Measurements from ENCODE around the gene TAF6L. TPM values are rescaled to one million over a fixed set of nuclear protein-coding genes. Genes with fewer than 3 reads are reported as not detected.

TAF6L gene
- total and polyA plus RNA-seq, 10 donors = 11.9 to 37.5 (median 22.4) TPM

GRCh38 chr11:62752994-62753735 is 18.0 kb upstream of the TAF6L start:
- H3K4me3 ChIP-seq = peak overlapping the region; percentile 58 to 80 (median 65)
- intact Hi-C loops (cut with DNase I; ENCODE audit: low total_unique reads) = no loop called here
- H3K36me3 ChIP-seq = peaks cover 0 to 40% (median 10%) of the 10 kb centered on the region in 6 donors
- H3K27ac ChIP-seq = peak overlapping the region; percentile 91 to 98 (median 96)
- H3K9me3 ChIP-seq = no peaks in the 10 kb centered on the region
- 73 to 81% (median 77%) methylated on average over 15 of the region's 15 CpGs for WGBS, 5 donors
- peak; percentile 82 for DNase-seq
- H3K4me1 ChIP-seq = peaks cover 7 to 64% (median 28%) of the 10 kb centered on the region in 6 donors
- H3K27me3 ChIP-seq (replicated peaks in 1 of 7) = no peaks in the 10 kb centered on the region
- TF ChIP-seq POLR2A (IDR thresholded peaks at IDR 0.05) (no peak), POLR2AphosphoS5 (IDR thresholded peaks at IDR 0.05) (no peak), CTCF (IDR thresholded peaks at IDR 0.05 in 8 of 11, conservative IDR thresholded peaks at IDR 0.05 in 3 of 11) (no peak)

- peak; percentile 38 to 63 (median 38) for TF ChIP-seq POLR2A (IDR thresholded peaks at IDR 0.05)
- TF ChIP-seq POLR2AphosphoS5 (IDR thresholded peaks at IDR 0.05) = peak; percentile 88 to 96 (median 93)
- peak in 6 of 11 experiments; percentile 30 to 73 (median 40) for TF ChIP-seq CTCF (IDR thresholded peaks at IDR 0.05 in 8 of 11, conservative IDR thresholded peaks at IDR 0.05 in 3 of 11)
- Histone ChIP-seq H3K9me3 (no peaks in the 10 kb centered on the region), H3K4me3 (peak within 1 kb of the TSS; percentile 58 to 80 (median 65)), H3K4me1 (peaks cover 7 to 56% (median 28%) of the 10 kb centered on the region in 6 donors), H3K27me3 (replicated peaks in 1 of 7) (no peaks in the 10 kb centered on the region), H3K36me3 (peaks cover 0 to 32% (median 10%) of the 10 kb centered on the region in 6 donors), H3K27ac (peak within 1 kb of the TSS; percentile 91 to 98 (median 96))
- 0 to 2% (median 1%) methylated on average over 47 of the region's 47 CpGs for WGBS, 5 donors
- intact Hi-C loops (cut with DNase I; ENCODE audit: low total_unique reads) = no loop called here
- DNase-seq = peak; percentile 97
These were observed 17.2 kb upstream of the TAF6L start, which contains the start of gene ZBTB3 for GRCh38 chr11:62753736-62754603. TSS of gene ZBTB3 (minus strand) at chr11:62754160. CDS start at chr11:62753664, 496 bp downstream.

- TF ChIP-seq POLR2AphosphoS5 (IDR thresholded peaks at IDR 0.05) = no peak
- TF ChIP-seq CTCF (IDR thresholded peaks at IDR 0.05 in 8 of 11, conservative IDR thresholded peaks at IDR 0.05 in 3 of 11) = no peak
- TF ChIP-seq POLR2A (IDR thresholded peaks at IDR 0.05) = no peak
- intact Hi-C loops (cut with DNase I; ENCODE audit: low total_unique reads) = no loop called here
- Histone ChIP-seq H3K27me3 (replicated peaks in 1 of 7) (no peaks in the 10 kb centered on the region), H3K4me3 (peak overlapping the region in 1 of 8 donors; percentile 80), H3K36me3 (peaks cover 0 to 22% (median 7%) of the 10 kb centered on the region in 6 donors), H3K4me1 (peaks cover 7 to 44% (median 28%) of the 10 kb centered on the region in 6 donors), H3K9me3 (no peaks in the 10 kb centered on the region), H3K27ac (no peak overlapping the region)
- DNase-seq = peak; percentile 64
- WGBS, 5 donors = 87 to 91% (median 90%) methylated on average over 10 of the region's 10 CpGs
These were observed 16.0 kb upstream of the TAF6L start for GRCh38 chr11:62755086-62755615.

All from spleen (tissue), 11 donors.